HG02840 (cell line): ENCODE results near the gene TMEM147.
A peak's percentile ranks its signal among the peaks of the same experiment; 100 is the strongest.

Source experiments
- ATAC-seq: cut with Tn5 transposase; IDR thresholded peaks from one replicate; pipeline ENCODE4 v1.9.1; 2021; ENCODE audit warnings: mild to moderate bottlenecking, moderate library complexity, moderate number of reproducible peaks; ENCODE audit not compliant: unreplicated experiment, low FRiP score

The TMEM147 gene

DNA sequence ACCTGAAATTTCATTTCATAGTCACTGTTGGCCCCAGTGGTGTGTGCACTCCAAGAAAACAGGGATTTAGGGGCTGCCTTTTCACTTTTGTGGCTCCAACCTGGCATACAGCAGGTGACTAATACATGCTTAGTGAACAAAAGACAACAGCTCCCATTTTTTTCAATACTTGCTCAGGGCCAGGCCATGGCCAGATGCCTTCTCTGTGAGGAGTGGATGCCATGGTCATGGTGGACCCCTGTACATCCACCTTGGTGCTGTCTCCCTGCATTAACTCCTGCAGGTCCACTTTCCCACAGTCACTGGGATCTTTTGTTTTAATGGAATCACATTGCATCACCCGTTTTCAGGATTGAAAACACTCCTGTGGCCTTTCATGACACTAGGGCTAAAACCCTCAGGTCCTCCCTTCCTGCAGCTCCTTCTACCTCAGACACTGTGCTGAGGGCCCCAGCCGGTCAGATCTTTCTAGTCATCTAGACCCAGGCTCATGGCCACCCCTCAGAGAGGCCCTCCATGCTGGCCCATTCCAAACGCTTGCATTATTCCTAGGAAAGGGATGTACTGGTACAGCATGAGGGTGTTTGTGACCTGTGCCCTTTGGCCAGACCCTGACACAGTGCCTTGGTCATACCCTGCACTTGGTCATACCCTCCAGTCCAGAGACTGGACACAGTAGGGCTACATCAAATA, 1.2 kb upstream of the TMEM147 start:
- no peak for ATAC-seq

- peak; percentile 41 for ATAC-seq
These were observed 492 bp downstream of the TMEM147 start for GRCh38 chr19:35545855-35546381.

DNA sequence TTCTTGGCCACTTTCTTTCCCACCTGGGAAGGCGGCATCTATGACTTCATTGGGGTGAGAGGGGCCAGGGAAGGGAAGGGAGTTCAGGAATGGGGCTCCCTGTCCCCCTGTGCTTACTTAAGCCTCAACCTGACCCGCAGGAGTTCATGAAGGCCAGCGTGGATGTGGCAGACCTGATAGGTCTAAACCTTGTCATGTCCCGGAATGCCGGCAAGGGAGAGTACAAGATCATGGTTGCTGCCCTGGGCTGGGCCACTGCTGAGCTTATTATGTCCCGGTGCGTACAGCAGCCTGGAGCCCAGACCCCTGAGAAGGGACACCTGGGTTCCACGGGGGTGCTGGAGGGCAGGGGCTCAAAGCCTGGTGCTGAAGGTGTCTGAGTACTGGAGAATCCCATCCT, 1.1 kb downstream of the TMEM147 start:
- ATAC-seq: no peak

DNA sequence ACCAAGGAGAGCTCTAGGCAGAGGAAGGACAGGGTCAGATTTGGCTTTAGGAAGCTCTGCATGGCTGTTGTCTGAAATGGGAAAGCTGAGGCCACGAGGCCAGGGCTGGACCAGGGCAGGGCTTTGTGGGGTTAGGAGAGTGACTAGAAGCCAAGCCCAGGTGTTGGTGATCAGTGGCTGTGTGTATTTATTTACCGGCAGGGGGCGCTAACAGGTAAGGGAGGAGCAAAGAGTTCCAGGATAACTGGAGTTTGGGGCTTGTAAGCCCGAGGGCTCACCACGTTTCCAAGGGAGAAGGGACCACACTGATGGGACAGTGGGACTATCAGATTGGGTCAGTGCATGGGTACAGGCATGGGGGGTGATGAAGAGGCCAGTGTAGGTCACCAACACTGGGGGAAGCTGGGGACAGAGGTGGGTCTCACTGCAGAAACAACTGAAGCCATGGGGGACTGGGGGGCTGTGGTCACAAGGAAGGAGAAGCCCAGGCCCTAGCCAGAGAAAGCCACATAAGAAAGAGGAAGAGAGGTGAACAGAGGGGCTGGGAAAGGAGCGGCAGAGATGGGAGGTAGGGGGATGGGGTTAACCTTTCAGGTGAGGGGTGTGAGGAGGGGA, 3.9 kb downstream of the TMEM147 start:
- ATAC-seq: no peak

DNA sequence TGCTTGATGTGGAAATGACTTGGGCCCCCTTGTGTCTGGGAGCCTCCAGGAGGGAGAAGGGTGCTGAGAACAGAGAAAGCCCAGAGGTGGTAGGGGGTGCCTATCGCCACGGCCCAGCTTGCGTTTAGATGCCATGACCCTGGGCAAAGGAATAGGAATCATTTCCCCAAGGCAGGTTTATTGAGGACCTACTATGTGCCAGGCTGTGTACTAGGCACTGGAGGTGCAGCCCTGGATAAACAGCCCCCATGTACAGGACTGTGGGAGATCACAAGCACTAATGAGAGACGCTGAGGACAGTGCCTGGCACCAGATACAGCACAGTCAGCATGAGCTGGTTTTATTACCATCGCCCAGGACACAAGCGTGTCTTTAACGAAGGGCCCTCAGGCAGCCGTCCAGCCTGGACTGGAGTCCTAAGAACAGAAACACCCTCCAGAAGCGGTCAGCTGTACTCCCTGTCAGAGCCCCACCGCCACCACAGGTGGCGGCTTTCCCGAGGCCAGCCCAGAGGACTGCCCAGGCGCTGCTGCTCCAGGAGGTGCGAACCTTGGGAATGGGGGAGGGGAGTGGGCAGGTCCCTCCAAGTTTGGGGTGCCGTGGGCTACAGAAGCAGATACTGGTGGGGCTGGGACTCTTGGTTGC, 4.6 kb downstream of the TMEM147 start:
- no peak for ATAC-seq

GRCh38 chr19:35551091-35551810, 5.8 kb downstream of the TMEM147 start:
- ATAC-seq: no peak

- ATAC-seq: no peak
These were observed 7.3 kb downstream of the TMEM147 start for GRCh38 chr19:35552534-35553384.

GRCh38 chr19:35553385-35554000, 8.1 kb downstream of the TMEM147 start:
- no peak for ATAC-seq

DNA sequence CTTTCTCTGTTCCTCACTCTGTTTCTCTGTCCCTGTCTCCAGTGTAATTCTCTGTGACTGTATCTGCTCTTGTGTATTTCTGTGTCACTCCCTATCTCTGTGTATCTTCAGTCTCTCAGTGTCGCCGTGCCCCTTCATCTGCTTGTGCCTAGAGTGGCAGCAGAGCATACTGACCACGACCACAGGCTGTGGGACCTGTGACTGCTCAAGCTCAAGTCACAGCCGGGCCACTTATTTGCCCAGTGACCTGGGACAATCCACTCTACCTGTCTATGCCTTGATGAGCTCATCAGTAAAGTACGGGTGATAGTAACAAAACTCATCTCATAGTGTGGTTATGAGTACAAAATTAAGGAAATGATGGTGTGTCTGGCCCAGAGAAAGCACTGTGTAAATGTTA, 8.7 kb downstream of the TMEM147 start:
- no peak for ATAC-seq

- ATAC-seq: no peak
These were observed 10.0 kb downstream of the TMEM147 start for GRCh38 chr19:35555301-35556005.

- no peak for ATAC-seq
These were observed 10.7 kb downstream of the TMEM147 start for GRCh38 chr19:35556025-35556590.

GRCh38 chr19:35556846-35557538, 11.6 kb downstream of the TMEM147 start:
- no peak for ATAC-seq

GRCh38 chr19:35557539-35558399, 12.3 kb downstream of the TMEM147 start:
- no peak for ATAC-seq

DNA sequence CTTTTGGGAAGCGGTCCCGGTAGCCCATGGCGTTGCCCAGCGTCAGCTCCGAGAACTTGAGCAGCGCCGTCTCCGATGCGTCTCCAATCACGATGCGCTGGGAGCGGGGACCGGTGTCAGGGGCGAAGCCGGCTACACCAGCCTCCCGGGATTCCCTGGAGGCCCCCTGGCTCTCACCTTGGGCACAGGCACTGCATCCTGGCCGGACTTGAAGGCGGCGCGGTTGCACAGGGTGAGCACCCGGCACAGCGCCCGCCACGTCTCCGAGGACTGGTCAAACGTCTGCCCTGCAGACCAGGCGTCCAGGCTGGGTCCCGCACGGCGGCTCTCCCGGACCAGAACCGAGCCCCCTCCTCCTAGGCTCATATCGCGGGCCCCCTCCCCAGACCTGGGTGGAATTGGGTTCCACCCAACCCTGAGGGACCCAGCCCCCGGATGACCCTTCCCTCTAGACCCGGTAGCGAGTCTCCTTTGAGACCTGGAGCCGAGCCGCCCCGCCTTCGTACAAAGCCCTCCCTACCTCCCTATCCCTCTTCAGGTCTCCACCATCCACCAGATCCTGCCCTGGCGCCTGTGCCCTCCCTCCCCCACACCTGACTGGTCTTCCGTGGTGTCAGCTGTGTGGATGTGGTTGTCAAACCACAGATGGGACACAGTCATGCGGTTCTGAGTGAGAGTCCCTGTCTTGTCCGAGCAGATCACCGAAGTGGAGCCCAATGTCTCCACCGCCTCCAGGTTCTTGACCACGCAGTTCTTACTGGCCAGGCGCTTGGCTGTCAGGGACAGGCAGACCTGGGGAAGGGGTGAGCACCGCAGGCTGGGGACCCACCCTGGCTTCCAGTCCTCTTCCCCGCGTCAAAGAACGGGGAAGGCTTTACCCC, 13.2 kb downstream of the TMEM147 start:
- no peak for ATAC-seq

- ATAC-seq: no peak
These were observed 13.8 kb downstream of the TMEM147 start for GRCh38 chr19:35559281-35559659.

GRCh38 chr19:35559781-35560180, 14.4 kb downstream of the TMEM147 start:
- ATAC-seq: no peak
